Uterus (tissue), 4 donors: Measurements from ENCODE around the gene SLC39A3. TPM values are rescaled to one million over a fixed set of nuclear protein-coding genes. Genes with fewer than 3 reads are reported as not detected.

Experiments
- DNase-seq, 2 donors: peaks; one replicate each; pipeline ENCODE4 v3.0.0-alpha.2; 2019 to 2020
- H3K27ac ChIP-seq, 2 donors: fragments of 200-600 bp; sonication (generic); 1 replicate in 1 of 2; 2 replicates in 1 of 2; pipeline ENCODE4 v1.5.1; 2016 to 2018
- H3K27me3 ChIP-seq, 2 donors: fragments of 200-600 bp; sonication (generic); one replicate each; pipeline ENCODE4 v1.5.1; 2018 to 2019; ENCODE audit warnings: control low read depth in 1 of 2
- H3K36me3 ChIP-seq, 2 donors: fragments of 200-600 bp; sonication (generic); one replicate each; pipeline ENCODE4 v1.5.1; 2019; ENCODE audit warnings: control low read depth in 1 of 2
- H3K4me1 ChIP-seq, 2 donors: fragments of 200-600 bp; sonication (generic); one replicate each; pipeline ENCODE4 v1.5.1; 2018 to 2019; ENCODE audit warnings: control low read depth in 1 of 2
- H3K4me3 ChIP-seq, 2 donors: fragments of 200-600 bp; sonication (generic); 1 replicate in 1 of 2; 2 replicates in 1 of 2; pipeline ENCODE4 v1.5.1; 2018 to 2019; ENCODE audit warnings: mild to moderate bottlenecking in 1 of 2
- H3K9me3 ChIP-seq, 2 donors: fragments of 200-600 bp; sonication (generic); one replicate each; pipeline ENCODE4 v1.5.1; 2019; ENCODE audit warnings: control low read depth in 1 of 2
- POLR2A ChIP-seq, 2 donors: fragments of 450-650 bp; IDR thresholded peaks; one replicate each; pipeline ENCODE4 v1.6.1; 2016; ENCODE audit warnings: antibody characterized with exemption in 2 of 2, mild to moderate bottlenecking in 1 of 2, moderate library complexity in 1 of 2
- intact Hi-C: fragments of 100-400 bp; cut with DNase I; formaldehyde crosslinking; loops from one replicate; pipeline ENCODE4 v1.15.1; 2023; ENCODE audit warnings: low total_unique reads
- total RNA-seq, 4 donors: library from RNA; depleted of rRNA in 3 of 4; stranded (reverse); fragments of >200 nt in 3 of 4; gene quantifications; one replicate each; pipeline versions ENCODE4 v1.1.0 to v1.2.4, GENCODE V29; 2014 to 2023
- TF ChIP-seq, protein P1 (sequence below), 4 experiments: fragments of 200-600 bp in 2 of 4; fragments of 450-650 bp in 2 of 4; sonication (generic) in 2 of 4; IDR thresholded peaks; one replicate each; pipeline ENCODE4 v1.5.1; 2016 to 2019; ENCODE audit warnings: antibody characterized with exemption in 4 of 4, mild to moderate bottlenecking in 2 of 4, moderate library complexity in 1 of 4
- donor health status: DM: yes; HTN: yes; CAD: no.

The SLC39A3 gene
- total RNA-seq, 4 donors from 2014 or later = 4.7 to 138 (median 28.2) TPM

DNA sequence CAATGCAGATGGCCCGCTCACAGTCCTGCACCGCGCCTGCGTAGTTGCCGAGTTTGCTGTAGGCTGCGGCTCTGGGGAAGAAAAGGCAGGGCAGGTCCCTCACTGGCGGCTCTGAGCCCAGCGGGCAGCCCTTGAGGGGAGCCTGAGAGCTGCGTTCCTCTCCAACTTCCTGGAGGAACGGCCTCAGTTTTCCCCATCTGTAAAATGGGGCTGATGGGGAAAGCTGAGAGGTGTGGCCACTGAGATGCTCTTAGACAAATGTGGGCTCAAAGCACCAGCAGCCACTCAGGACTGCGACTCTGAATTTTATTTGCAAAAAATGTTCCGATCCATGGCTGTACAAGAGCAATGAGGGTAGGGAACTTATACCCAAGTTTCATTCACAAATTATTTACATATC is 23.9 kb upstream of the SLC39A3 start:
- no peaks in the 10 kb centered on the region for H3K9me3 ChIP-seq
- no peaks in the 10 kb centered on the region for H3K27me3 ChIP-seq
- no peaks in the 10 kb centered on the region for H3K36me3 ChIP-seq
- intact Hi-C loops = no loop called here
- no peaks in the 10 kb centered on the region for H3K4me1 ChIP-seq
- TF ChIP-seq, protein P1, sequence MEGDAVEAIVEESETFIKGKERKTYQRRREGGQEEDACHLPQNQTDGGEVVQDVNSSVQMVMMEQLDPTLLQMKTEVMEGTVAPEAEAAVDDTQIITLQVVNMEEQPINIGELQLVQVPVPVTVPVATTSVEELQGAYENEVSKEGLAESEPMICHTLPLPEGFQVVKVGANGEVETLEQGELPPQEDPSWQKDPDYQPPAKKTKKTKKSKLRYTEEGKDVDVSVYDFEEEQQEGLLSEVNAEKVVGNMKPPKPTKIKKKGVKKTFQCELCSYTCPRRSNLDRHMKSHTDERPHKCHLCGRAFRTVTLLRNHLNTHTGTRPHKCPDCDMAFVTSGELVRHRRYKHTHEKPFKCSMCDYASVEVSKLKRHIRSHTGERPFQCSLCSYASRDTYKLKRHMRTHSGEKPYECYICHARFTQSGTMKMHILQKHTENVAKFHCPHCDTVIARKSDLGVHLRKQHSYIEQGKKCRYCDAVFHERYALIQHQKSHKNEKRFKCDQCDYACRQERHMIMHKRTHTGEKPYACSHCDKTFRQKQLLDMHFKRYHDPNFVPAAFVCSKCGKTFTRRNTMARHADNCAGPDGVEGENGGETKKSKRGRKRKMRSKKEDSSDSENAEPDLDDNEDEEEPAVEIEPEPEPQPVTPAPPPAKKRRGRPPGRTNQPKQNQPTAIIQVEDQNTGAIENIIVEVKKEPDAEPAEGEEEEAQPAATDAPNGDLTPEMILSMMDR (IDR thresholded peaks at IDR 0.05) = no peak
- no peak for TF ChIP-seq POLR2A (IDR thresholded peaks at IDR 0.05)
- H3K27ac ChIP-seq = no peak overlapping the region
- H3K4me3 ChIP-seq = no peak overlapping the region
- DNase-seq = no peak

GRCh38 chr19:2762783-2763496 is 23.1 kb upstream of the SLC39A3 start:
- Histone ChIP-seq H3K9me3 (no peaks in the 10 kb centered on the region), H3K36me3 (no peaks in the 10 kb centered on the region), H3K4me3 (no peak overlapping the region), H3K27me3 (no peaks in the 10 kb centered on the region), H3K4me1 (no peaks in the 10 kb centered on the region), H3K27ac (no peak overlapping the region)
- intact Hi-C loops = no loop called here
- TF ChIP-seq, protein P1 (IDR thresholded peaks at IDR 0.05) = no peak
- TF ChIP-seq POLR2A (IDR thresholded peaks at IDR 0.05) = no peak
- no peak for DNase-seq

DNA sequence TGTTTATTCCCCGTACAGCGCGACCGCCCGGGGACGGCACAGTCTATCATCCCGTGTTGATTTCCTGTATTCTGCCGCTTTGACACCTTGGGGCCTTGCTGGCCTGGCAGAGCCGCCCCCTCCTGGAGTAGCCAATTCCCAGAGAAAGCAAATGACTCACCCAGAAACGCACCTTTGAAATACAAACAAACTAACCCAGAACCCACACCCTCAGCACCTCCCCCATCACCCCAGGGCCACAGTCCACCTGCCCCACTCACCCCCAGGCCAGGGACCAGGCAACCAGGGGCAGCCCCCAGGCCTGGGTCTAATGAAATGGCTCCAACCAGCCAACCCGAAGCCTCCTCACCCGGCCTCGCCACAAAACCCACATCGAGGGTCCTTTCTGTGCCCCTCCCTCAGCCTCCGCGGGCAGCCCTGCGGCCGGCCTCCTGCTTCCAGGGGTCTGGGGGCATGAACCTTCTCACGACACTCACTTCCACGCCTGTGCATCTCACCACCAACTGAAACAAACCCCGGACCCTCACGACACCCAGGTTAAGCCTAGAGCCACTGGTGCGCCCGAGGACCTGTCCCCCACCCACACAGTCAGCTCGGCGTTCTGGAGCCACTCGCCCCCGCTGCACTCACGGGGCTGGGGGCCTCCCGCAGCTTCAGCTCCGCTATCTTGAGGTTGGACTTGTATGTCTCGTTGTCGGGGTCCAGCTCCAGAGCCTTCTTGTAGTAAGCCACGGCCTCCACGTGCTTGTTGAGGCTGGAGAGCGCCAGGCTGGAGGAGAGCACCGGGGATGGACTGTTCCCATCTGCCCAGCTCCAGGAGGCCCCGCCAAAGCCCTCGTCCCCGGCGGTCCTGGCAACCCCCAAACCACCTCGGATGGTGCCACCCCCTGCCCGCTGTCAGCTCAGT is 22.3 kb upstream of the SLC39A3 start:
- H3K4me3 ChIP-seq = no peak overlapping the region
- no peaks in the 10 kb centered on the region for H3K36me3 ChIP-seq
- H3K4me1 ChIP-seq = no peaks in the 10 kb centered on the region
- TF ChIP-seq, protein P1 (IDR thresholded peaks at IDR 0.05) = no peak
- no peak for TF ChIP-seq POLR2A (IDR thresholded peaks at IDR 0.05)
- no peak for DNase-seq
- H3K9me3 ChIP-seq = no peaks in the 10 kb centered on the region
- H3K27me3 ChIP-seq = no peaks in the 10 kb centered on the region
- H3K27ac ChIP-seq = no peak overlapping the region
- intact Hi-C loops = no loop called here

DNA sequence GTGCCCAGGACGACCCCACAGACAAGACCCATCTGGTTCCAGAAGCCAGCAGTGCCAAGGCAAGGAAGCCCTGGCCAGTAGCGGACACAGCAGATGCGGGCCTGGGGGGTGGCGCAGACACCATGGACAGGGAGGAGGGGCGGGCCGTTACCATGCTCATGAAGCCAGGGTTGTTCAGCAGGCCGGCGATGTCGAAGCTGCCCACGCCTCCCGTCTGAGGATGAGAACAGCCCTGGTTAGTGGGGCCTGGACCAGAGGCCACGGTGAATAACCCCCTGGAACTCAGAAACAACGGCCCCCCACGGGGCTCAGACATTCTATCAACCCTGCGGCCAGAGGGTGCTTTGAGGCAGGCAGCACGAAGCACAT is 21.5 kb upstream of the SLC39A3 start:
- Histone ChIP-seq H3K36me3 (no peaks in the 10 kb centered on the region), H3K4me3 (no peak overlapping the region)

More for the DNA sequence above, 21.5 kb upstream of the SLC39A3 start:
- no peaks in the 10 kb centered on the region for H3K27me3 ChIP-seq
- no peak for DNase-seq
- TF ChIP-seq POLR2A (IDR thresholded peaks at IDR 0.05) = no peak
- TF ChIP-seq, protein P1 (IDR thresholded peaks at IDR 0.05) = no peak
- no peaks in the 10 kb centered on the region for H3K4me1 ChIP-seq
- intact Hi-C loops = no loop called here
- H3K27ac ChIP-seq = no peak overlapping the region
- H3K9me3 ChIP-seq = no peaks in the 10 kb centered on the region
